Natural killer cell (primary cell): ENCODE results near the gene ADGRV1. TPM values are rescaled to one million over a fixed set of nuclear protein-coding genes. Genes with fewer than 3 reads are reported as not detected.

Experiments
- ATAC-seq, 3 donors: fragments of 150-1000 bp in 2 of 3; fragments of 200-7000 bp in 1 of 3; cut with Tn5 transposase; 1 replicate in 1 of 3; 2 replicates in 2 of 3; pipeline ENCODE4 v1.10.0; 2021; ENCODE audit warnings: mild to moderate bottlenecking in 2 of 3, moderate library complexity in 2 of 3
- DNase-seq, 2 donors: peaks; one replicate each; pipeline versions ENCODE4 v3.0.0 to v3.0.0-alpha.2; 2013 to 2021; ENCODE audit warnings: mixed read lengths in 1 of 2
- H3K27ac ChIP-seq: one replicate; pipeline ENCODE4 v1.5.1; 2013; ENCODE audit warnings: mild to moderate bottlenecking, low read length
- H3K27me3 ChIP-seq: one replicate; pipeline ENCODE4 v1.6.1; 2013; ENCODE audit warnings: low read length; ENCODE audit not compliant: control insufficient read depth, insufficient read depth
- H3K36me3 ChIP-seq: one replicate; pipeline ENCODE4 v1.6.1; 2013; ENCODE audit warnings: low read length; ENCODE audit not compliant: control insufficient read depth, insufficient read depth
- H3K4me1 ChIP-seq: one replicate; pipeline ENCODE4 v1.6.1; 2013; ENCODE audit warnings: low read length; ENCODE audit not compliant: control insufficient read depth, insufficient read depth
- H3K4me3 ChIP-seq: one replicate; pipeline ENCODE4 v1.5.1; 2013; ENCODE audit warnings: low read length
- H3K9me3 ChIP-seq: one replicate; pipeline ENCODE4 v1.6.1; 2013; ENCODE audit warnings: low read length; ENCODE audit not compliant: control insufficient read depth, insufficient read depth
- H3K27ac Mint-ChIP-seq, 2 donors: one replicate each; pipeline ENCODE4 v1.8.0; 2022; ENCODE audit warnings: mild to moderate bottlenecking in 2 of 2, mixed read lengths in 2 of 2, moderate library complexity in 1 of 2
- H3K27me3 Mint-ChIP-seq, 2 donors: one replicate each; pipeline ENCODE4 v1.8.0; 2022; ENCODE audit warnings: low read depth in 2 of 2, mixed read lengths in 2 of 2
- H3K36me3 Mint-ChIP-seq: one replicate; pipeline ENCODE4 v1.8.0; 2022; ENCODE audit warnings: mixed read lengths
- H3K4me1 Mint-ChIP-seq, 2 donors: one replicate each; pipeline ENCODE4 v1.8.0; 2022; ENCODE audit warnings: mixed read lengths in 2 of 2
- H3K4me3 Mint-ChIP-seq: one replicate; pipeline ENCODE4 v1.8.0; 2022; ENCODE audit warnings: mild to moderate bottlenecking, moderate library complexity, mixed read lengths
- H3K9me3 Mint-ChIP-seq, 2 donors: one replicate each; pipeline ENCODE4 v1.8.0; 2022; ENCODE audit warnings: mixed read lengths in 2 of 2
- CTCF ChIP-seq: fragments of 200-600 bp; IDR thresholded peaks from one replicate; pipeline ENCODE4 v1.8.0; 2022; ENCODE audit warnings: antibody characterized with exemption
- whole genome bisulfite sequencing: methylation state at CpG from one replicate; pipeline ENCODE4 v1.1.7; 2013; ENCODE audit warnings: missing lambda C conversion rate; ENCODE audit not compliant: insufficient coverage; 5-methylcytosine and 5-hydroxymethylcytosine counted together
- intact Hi-C: fragments of 100-400 bp; cut with micrococcal nuclease; formaldehyde crosslinking; loops from one replicate; pipeline ENCODE4 v1.14.2; 2022
- total RNA-seq, 4 donors: library from RNA; stranded (reverse); fragments of 120-200 nt in 1 of 4; gene quantifications; one replicate each; pipeline versions ENCODE4 v1.2.3 to v1.2.4, GENCODE V29; 2013 to 2022

ADGRV1 gene
- total RNA-seq, 3 donors from 2014 or later (not counting 1 experiment from before 2014, with no cell fraction given) = 0.50 to 0.71 TPM; not detected in 1

GRCh38 chr5:90933298-90933697 is 374.7 kb downstream of the ADGRV1 start:
- no peaks in the 10 kb centered on the region for H3K4me1 ChIP-seq
- H3K27ac ChIP-seq = no peak overlapping the region
- no peaks in the 10 kb centered on the region for H3K9me3 ChIP-seq
- H3K27ac Mint-ChIP-seq = no peak overlapping the region
- no peaks in the 10 kb centered on the region for H3K36me3 Mint-ChIP-seq
- TF ChIP-seq CTCF = no peak
- no peak overlapping the region for H3K4me3 ChIP-seq
- H3K27me3 ChIP-seq = no peaks in the 10 kb centered on the region
- no peak for DNase-seq
- peaks cover 5 to 6% of the 10 kb centered on the region in 2 donors for H3K4me1 Mint-ChIP-seq
- H3K27me3 Mint-ChIP-seq = peaks cover 9 to 12% of the 10 kb centered on the region in 2 donors
- H3K9me3 Mint-ChIP-seq = no peaks in the 10 kb centered on the region
- intact Hi-C loops = no loop called here
- H3K36me3 ChIP-seq = no peaks in the 10 kb centered on the region
- ATAC-seq = no peak
- H3K4me3 Mint-ChIP-seq = no peak overlapping the region

GRCh38 chr5:90934091-90934719 is 375.6 kb downstream of the ADGRV1 start:
- peaks cover 5 to 6% of the 10 kb centered on the region in 2 donors for H3K4me1 Mint-ChIP-seq
- H3K27me3 Mint-ChIP-seq = peaks cover 9 to 11% of the 10 kb centered on the region in 2 donors
- ATAC-seq (no peak), DNase-seq (no peak)
- H3K9me3 ChIP-seq = no peaks in the 10 kb centered on the region
- H3K27ac ChIP-seq = no peak overlapping the region
- no peaks in the 10 kb centered on the region for H3K9me3 Mint-ChIP-seq
- no peaks in the 10 kb centered on the region for H3K27me3 ChIP-seq
- no peak overlapping the region for H3K27ac Mint-ChIP-seq
- H3K36me3 Mint-ChIP-seq = no peaks in the 10 kb centered on the region
- intact Hi-C loops = no loop called here
- no peaks in the 10 kb centered on the region for H3K4me1 ChIP-seq
- 90% methylated on average over 4 of the region's 5 CpGs for WGBS
- H3K4me3 Mint-ChIP-seq = no peak overlapping the region
- no peaks in the 10 kb centered on the region for H3K36me3 ChIP-seq
- no peak for TF ChIP-seq CTCF
- H3K4me3 ChIP-seq = no peak overlapping the region

- intact Hi-C loops = no loop called here
- no peaks in the 10 kb centered on the region for H3K4me1 ChIP-seq
These were observed 376.1 kb downstream of the ADGRV1 start for GRCh38 chr5:90934738-90935137.

More at GRCh38 chr5:90934738-90935137, 376.1 kb downstream of the ADGRV1 start:
- peaks cover 5 to 6% of the 10 kb centered on the region in 2 donors for H3K4me1 Mint-ChIP-seq
- peaks cover 6 to 7% of the 10 kb centered on the region in 2 donors for H3K27me3 Mint-ChIP-seq
- Histone ChIP-seq H3K9me3 (no peaks in the 10 kb centered on the region), H3K36me3 (no peaks in the 10 kb centered on the region), H3K4me3 (no peak overlapping the region), H3K27me3 (no peaks in the 10 kb centered on the region), H3K27ac (no peak overlapping the region)
- TF ChIP-seq CTCF = no peak
- no peak overlapping the region for H3K4me3 Mint-ChIP-seq
- no peak overlapping the region for H3K27ac Mint-ChIP-seq
- no peaks in the 10 kb centered on the region for H3K36me3 Mint-ChIP-seq
- H3K9me3 Mint-ChIP-seq = no peaks in the 10 kb centered on the region
- DNase-seq (no peak), ATAC-seq (no peak)
- 100% methylated on average over 2 of the region's 2 CpGs for WGBS
